Ectodermal cell (in vitro differentiated cells): Measurements from ENCODE around the gene IFT81.
"Not testable (repeated sequence)": the region's sequence is repeated elsewhere in the genome, so short reads cannot be mapped to it uniquely, and the experiment has no call there.

Experiments
- H3K27ac ChIP-seq: 2 replicates; pipeline ENCODE4 v1.7.0; 2013; ENCODE audit warnings: mild to moderate bottlenecking, low read depth, low read length; ENCODE audit not compliant: insufficient read depth, poor library complexity, severe bottlenecking
- H3K27me3 ChIP-seq: 2 replicates; pipeline ENCODE4 v1.7.0; 2013; ENCODE audit warnings: mild to moderate bottlenecking, low read length; ENCODE audit not compliant: insufficient read depth, control insufficient read depth, poor library complexity, severe bottlenecking
- H3K36me3 ChIP-seq: one replicate; pipeline ENCODE4 v1.7.0; 2013; ENCODE audit warnings: low read length; ENCODE audit not compliant: control insufficient read depth, insufficient read depth
- H3K4me1 ChIP-seq: one replicate; pipeline ENCODE4 v1.7.0; 2013; ENCODE audit warnings: low read length; ENCODE audit not compliant: control insufficient read depth, insufficient read depth
- H3K4me3 ChIP-seq: 2 replicates; pipeline ENCODE4 v1.7.0; 2013; ENCODE audit warnings: low read depth, low read length, control low read depth; ENCODE audit not compliant: insufficient read depth
- H3K9me3 ChIP-seq: 2 replicates; pipeline ENCODE4 v1.7.0; 2013; ENCODE audit warnings: mild to moderate bottlenecking, low read length, moderate library complexity; ENCODE audit not compliant: control insufficient read depth
- WGBS, 2 experiments: methylation state at CpG; one replicate each; pipeline ENCODE4 v1.1.7; 2013; ENCODE audit warnings: missing lambda C conversion rate in 2 of 2; 5-methylcytosine and 5-hydroxymethylcytosine counted together

Gene IFT81

DNA sequence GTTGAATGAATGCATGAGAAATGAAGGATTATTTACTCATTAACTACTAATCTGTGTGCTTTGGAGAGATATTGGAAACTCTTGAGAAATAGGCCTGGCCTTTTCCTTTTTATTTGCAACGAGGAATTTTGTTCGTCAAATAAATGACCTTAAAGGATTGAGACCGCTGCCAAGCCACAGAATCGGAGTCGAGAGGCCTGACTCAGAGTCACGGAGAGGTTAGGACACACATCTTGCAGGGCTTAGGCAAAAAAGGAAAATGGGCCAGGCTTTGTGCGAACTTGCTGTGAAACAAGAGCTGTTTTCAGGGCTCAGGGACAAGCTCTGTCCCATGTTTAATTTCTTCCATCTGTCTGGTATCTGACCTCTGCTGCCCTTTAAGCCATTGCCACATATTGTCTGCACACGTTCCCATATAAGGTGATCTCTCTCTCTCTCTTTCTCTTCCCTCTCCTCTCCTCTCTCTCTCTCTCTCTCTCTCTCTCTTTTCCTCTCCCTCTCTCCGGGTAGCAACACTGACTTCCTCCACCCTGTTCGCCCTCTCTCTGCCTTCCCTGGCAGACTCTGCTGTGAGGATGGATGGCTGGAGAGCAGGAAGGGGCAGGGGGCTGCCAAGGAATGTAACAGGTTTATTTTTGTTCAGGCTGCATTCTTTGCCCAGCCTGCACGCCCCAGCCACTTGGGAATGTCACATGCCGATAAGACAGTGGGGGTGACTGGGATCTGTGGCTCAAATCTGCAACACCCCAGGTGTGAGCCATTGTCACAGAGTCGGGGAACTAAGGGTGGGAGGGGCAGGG lies 14.9 kb upstream of the IFT81 start:
- H3K36me3 ChIP-seq: no peaks in the 10 kb centered on the region
- H3K9me3 ChIP-seq: no peaks in the 10 kb centered on the region
- no peaks in the 10 kb centered on the region for H3K27me3 ChIP-seq
- 70 to 73% methylated on average over 13 of the region's 13 CpGs for WGBS, 2 experiments
- H3K4me3 ChIP-seq: no peak overlapping the region
- H3K27ac ChIP-seq: no peak overlapping the region
- peaks cover 5% of the 10 kb centered on the region for H3K4me1 ChIP-seq

DNA sequence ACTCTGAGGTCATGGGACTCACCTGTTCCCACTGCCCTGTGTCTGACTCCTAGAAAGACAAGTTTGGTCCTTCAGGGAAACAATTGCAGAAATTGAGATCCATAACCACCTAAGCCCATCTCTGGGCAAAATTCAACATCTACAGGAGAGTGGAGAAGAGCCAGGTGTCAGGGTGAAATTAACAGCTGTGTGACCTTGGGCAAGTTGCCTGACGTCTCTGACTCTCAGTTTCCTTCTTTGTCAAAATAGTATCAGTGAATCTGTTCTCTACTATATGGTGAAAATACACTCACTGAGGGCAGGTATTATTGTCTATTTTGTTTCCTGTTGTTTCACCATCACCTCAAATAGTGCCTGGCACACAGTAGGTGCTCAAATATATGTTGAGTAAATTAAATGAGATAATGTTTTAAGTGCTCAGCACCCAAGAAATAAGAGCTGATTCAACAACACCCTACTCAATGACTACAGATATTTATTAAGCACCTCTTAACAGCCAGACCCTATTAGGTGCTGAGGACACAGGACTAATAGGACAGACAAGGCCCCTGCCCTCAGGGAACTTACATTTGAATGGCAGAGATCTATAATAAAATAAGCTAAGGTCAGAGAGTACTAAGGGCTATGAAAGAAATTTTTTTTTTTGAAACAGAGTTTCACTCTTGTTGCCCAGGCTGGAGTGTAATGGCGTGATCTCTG lies 14.2 kb upstream of the IFT81 start:
- H3K9me3 ChIP-seq: no peaks in the 10 kb centered on the region
- 93 to 100% methylated on average over 2 of the region's 2 CpGs for WGBS, 2 experiments
- H3K4me1 ChIP-seq: peaks cover 5% of the 10 kb centered on the region
- H3K27ac ChIP-seq: no peak overlapping the region
- no peaks in the 10 kb centered on the region for H3K27me3 ChIP-seq
- no peaks in the 10 kb centered on the region for H3K36me3 ChIP-seq
- H3K4me3 ChIP-seq: no peak overlapping the region

DNA sequence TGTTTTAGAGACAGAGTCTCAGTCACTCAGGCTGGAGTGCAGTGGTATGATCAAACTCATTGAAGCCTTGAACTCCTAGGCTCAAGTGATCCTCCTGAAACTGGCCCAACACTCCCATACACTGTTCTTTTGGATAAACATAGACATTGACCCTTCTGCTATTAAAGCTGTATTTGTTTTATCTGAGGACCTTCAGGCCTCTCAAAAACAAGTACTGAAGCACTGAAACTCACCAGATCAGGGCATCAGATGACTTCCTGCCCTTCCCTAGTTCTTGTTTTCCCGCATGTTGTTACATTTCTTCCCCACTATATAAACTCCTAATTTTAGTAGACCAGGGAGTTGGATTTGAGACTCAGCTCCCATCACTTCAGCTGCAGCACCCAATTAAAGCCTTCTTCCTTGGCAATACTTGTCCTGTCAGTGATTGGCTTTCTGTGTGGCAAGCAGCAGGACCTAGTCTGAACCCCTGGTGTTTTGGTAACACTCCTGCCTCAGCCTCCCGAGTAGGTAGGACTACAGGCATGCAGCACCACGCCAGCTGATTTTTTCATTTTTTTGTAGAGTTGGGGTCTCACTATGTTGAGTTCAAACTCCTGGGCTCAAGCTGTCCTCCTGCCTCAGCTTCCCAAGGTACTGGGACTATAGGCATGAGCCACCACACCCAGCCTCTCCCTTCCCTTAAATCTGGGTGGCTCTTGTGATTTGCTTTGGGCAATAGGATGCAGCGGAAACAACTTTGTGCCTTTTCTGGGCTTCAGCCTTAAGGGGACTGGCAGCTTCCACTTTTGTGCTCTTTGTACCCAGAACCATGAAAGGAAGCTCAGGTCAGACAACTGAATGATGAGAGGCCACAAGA lies 12.5 kb upstream of the IFT81 start:
- Histone ChIP-seq H3K4me3 (no peak overlapping the region), H3K9me3 (no peaks in the 10 kb centered on the region), H3K27ac (no peak overlapping the region), H3K27me3 (no peaks in the 10 kb centered on the region), H3K4me1 (peaks cover 5% of the 10 kb centered on the region), H3K36me3 (no peaks in the 10 kb centered on the region)
- 77 to 81% methylated on average over 4 of the region's 4 CpGs for WGBS, 2 experiments

DNA sequence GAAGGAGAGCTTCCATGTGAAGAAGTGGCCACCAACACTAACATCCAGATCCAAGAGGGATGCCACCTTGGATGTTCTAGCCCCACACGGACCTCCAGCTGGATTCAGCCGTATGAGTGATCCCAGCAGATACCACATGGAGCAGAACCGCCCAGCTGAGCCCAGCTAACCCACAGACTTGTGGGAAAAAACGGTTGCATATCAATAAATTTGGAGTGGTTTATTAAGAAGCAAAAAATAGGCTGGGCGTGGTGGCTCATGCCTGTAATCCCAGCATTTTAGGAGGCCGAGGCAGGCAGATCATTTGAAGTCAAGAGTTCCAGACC lies 11.9 kb upstream of the IFT81 start:
- H3K4me3 ChIP-seq: no peak overlapping the region
- H3K4me1 ChIP-seq: peaks cover 5% of the 10 kb centered on the region
- 94% methylated on average over 6 of the region's 6 CpGs for WGBS, 2 experiments
- H3K36me3 ChIP-seq: no peaks in the 10 kb centered on the region
- no peaks in the 10 kb centered on the region for H3K27me3 ChIP-seq
- H3K27ac ChIP-seq: no peak overlapping the region
- H3K9me3 ChIP-seq: no peaks in the 10 kb centered on the region

DNA sequence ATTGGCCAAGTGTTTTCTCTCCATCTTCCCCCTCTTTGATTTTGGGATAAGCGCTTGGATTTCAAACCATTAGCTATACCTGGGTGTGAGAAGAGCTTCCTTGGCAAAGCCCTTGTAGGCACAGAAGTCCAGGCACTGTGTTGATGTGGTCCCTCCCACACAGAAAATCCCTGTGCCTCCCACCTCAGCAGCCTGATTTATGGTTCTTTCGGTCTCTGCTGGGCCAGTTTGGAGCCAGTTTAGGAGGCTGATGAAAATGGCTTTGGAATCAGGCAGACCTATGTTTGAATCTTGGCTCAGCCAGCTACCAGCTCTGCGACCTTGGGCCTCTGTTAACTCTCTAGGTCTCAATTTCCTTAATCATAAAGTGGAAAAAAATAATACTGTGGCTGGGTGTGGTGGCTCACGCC lies 9.6 kb upstream of the IFT81 start:
- H3K4me1 ChIP-seq: no peaks in the 10 kb centered on the region
- no peaks in the 10 kb centered on the region for H3K27me3 ChIP-seq
- no peak overlapping the region for H3K27ac ChIP-seq
- WGBS, 2 experiments: 95% methylated on average over 4 of the region's 4 CpGs
- no peaks in the 10 kb centered on the region for H3K36me3 ChIP-seq
- H3K4me3 ChIP-seq: no peak overlapping the region
- no peaks in the 10 kb centered on the region for H3K9me3 ChIP-seq

DNA sequence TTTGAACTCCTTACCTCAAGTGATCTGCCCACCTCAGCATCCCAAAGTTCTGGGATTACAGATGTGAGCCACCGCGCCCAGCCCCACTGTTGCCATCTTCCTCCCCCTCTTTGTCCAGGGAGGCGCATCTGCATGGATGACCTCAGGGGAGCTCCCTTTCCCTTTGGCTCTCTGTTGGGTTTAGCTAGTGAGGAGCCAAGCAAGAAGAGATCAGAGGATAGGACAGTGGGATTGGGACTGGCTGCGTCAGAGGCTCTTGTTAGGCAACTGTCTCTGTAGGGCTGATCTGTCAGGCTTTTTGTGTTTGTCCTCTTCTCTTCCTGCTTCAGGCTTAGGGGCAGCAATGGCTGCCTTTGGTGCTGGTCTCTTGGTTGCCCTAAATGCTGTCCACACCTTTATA lies 8.5 kb upstream of the IFT81 start:
- 85 to 87% methylated on average over 4 of the region's 4 CpGs for WGBS, 2 experiments

DNA sequence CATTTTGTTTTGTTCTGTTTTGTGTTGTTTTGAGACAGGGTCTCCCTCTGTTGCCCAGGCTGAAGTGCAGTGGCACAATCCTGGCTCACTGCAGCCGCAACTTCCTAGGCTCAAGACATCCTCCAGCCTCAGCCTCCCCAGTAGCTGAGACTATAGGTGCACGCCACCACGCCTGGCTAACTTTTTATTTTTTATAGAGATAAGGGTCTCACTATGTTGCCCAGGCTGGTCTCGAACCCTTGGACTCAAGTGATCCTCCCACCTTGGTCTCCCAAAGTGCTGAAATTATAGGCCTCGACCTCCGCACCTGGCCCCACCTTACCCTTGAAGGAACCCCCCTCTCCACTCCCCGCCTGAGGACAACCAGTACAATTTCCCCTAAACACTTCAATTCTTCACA lies 7.5 kb upstream of the IFT81 start:
- Histone ChIP-seq H3K4me1 (no peaks in the 10 kb centered on the region), H3K9me3 (no peaks in the 10 kb centered on the region), H3K36me3 (no peaks in the 10 kb centered on the region), H3K27me3 (no peaks in the 10 kb centered on the region), H3K4me3 (no peak overlapping the region), H3K27ac (no peak overlapping the region)
- WGBS, 2 experiments: 92 to 94% methylated on average over 7 of the region's 7 CpGs

More for the DNA sequence above, 8.5 kb upstream of the IFT81 start:
- no peaks in the 10 kb centered on the region for H3K9me3 ChIP-seq
- H3K27ac ChIP-seq: no peak overlapping the region
- H3K27me3 ChIP-seq: no peaks in the 10 kb centered on the region
- H3K4me3 ChIP-seq: no peak overlapping the region
- no peaks in the 10 kb centered on the region for H3K36me3 ChIP-seq
- H3K4me1 ChIP-seq: no peaks in the 10 kb centered on the region

DNA sequence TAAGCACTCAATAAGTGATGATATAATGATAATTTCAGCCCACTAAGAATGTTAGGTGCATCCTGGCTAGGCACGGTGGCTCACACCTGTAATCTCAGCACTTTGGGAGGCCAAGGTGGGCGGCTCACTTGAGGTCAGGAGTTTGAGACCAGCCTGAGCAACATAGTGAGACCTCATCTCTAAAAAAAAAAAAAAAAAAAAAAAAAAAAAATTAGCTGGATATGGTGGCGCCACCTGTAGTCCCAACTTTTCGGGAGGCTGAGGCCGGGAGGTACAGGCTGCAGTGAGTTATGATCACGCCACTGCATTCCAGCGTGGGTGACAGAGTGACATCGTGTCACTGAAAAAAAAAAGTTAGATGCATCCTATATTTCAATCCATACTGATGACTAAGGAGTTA lies 6.9 kb upstream of the IFT81 start:
- 78 to 81% methylated on average over 8 of the region's 8 CpGs for WGBS, 2 experiments
- not testable (repeated sequence) for H3K4me3 ChIP-seq

DNA sequence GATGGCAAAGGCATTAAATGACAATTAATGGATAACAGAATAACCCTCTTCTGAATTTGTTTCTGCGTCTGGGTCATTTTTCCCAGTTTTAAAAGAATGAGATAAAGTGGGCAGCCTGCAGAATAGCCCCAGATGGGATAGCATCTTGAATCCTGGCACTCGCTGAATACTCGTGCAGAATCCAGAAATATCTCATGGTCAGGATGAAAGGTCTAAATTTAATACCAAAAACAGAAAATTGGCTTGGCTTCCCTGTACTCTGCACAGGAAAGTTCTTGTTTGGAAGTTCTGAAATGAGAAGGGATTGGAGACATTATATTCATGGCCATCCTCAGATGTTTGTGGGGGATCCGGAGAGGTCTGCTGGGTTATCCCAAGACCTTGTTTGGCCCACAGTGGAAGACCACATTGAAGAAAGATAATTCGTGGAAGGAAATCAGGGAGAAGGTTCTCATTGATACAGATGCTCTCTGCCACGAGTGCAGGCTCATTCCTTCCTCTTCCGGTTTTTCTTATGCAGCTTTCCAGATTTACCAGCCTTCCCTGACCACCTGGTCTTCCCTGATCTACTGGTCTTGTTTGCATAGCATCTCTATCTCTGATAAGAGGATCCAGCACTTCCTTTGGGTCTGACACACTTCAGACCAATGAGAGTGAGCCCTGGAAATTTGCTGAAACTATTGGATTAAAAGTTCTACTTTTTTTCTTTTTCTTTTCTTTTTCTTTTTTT lies 6.0 kb upstream of the IFT81 start:
- WGBS, 2 experiments: 88 to 89% methylated on average over 7 of the region's 7 CpGs
- Histone ChIP-seq H3K27ac (no peak overlapping the region), H3K36me3 (no peaks in the 10 kb centered on the region), H3K4me3 (no peak overlapping the region), H3K9me3 (no peaks in the 10 kb centered on the region), H3K4me1 (no peaks in the 10 kb centered on the region), H3K27me3 (no peaks in the 10 kb centered on the region)

More for the DNA sequence above, 6.9 kb upstream of the IFT81 start:
- not testable (repeated sequence) for H3K27me3 ChIP-seq, H3K9me3 ChIP-seq, H3K4me1 ChIP-seq, H3K36me3 ChIP-seq, H3K27ac ChIP-seq
